Activated CD8-positive, alpha-beta memory T cell treated with anti-CD3 and anti-CD28 coated beads for 24 hours (primary cell): ENCODE results near the gene USP17L21.
"Not testable (repeated sequence)": the region's sequence is repeated elsewhere in the genome, so short reads cannot be mapped to it uniquely, and the experiment has no call there.

Experiments used
- DNase-seq: peaks from one replicate; pipeline ENCODE4 v3.0.0-alpha.2; 2020

Gene USP17L21

GRCh38 chr4:9262572-9262971, at the start of gene USP17L21:
Gene USP17L21 (plus strand): TSS chr4:9262872. CDS start chr4:9262872, 0 bp downstream.
- DNase-seq, result not testable (repeated sequence)

- DNase-seq, result not testable (repeated sequence)
Observed at GRCh38 chr4:9214701-9215100, 48.0 kb upstream of the USP17L21 start.

GRCh38 chr4:9215105-9215504, 47.6 kb upstream of the USP17L21 start, which contains the start of gene USP17L11:
Gene USP17L11 (plus strand): TSS chr4:9215405. CDS start chr4:9215405, 0 bp downstream.
- not testable (repeated sequence) for DNase-seq

- not testable (repeated sequence) for DNase-seq
Observed at GRCh38 chr4:9219852-9220251, 42.8 kb upstream of the USP17L21 start, which contains the start of gene USP17L12. Gene USP17L12 (plus strand): TSS chr4:9220152. CDS start chr4:9220152, 0 bp downstream.

- not testable (repeated sequence) for DNase-seq
Observed at GRCh38 chr4:9224596-9224995, 38.1 kb upstream of the USP17L21 start, which contains the start of gene USP17L13. Gene USP17L13 (plus strand): TSS chr4:9224896. CDS start chr4:9224896, 0 bp downstream.

- DNase-seq, result not testable (repeated sequence)
Observed at GRCh38 chr4:9230249-9230648, 32.4 kb upstream of the USP17L21 start.

- DNase-seq, result not testable (repeated sequence)
Observed at GRCh38 chr4:9234085-9234484, 28.6 kb upstream of the USP17L21 start, which contains the start of gene USP17L15. Gene USP17L15 (plus strand): TSS chr4:9234385. CDS start chr4:9234385, 0 bp downstream.

GRCh38 chr4:9238461-9238860, 24.2 kb upstream of the USP17L21 start:
- DNase-seq, result not testable (repeated sequence)

GRCh38 chr4:9243579-9243978, 19.1 kb upstream of the USP17L21 start, which contains the start of gene USP17L17:
Gene USP17L17 (plus strand): TSS chr4:9243879. CDS start chr4:9243879, 0 bp downstream.
- not testable (repeated sequence) for DNase-seq

- peak; percentile 55 for DNase-seq
Observed at GRCh38 chr4:9247953-9248680, 14.6 kb upstream of the USP17L21 start, which contains the start of gene USP17L18. Gene USP17L18 (plus strand): TSS chr4:9248630. CDS start chr4:9248630, 0 bp downstream.

- not testable (repeated sequence) for DNase-seq
Observed at GRCh38 chr4:9253078-9253477, 9.6 kb upstream of the USP17L21 start, which contains the start of gene USP17L19. Gene USP17L19 (plus strand): TSS chr4:9253378. CDS start chr4:9253378, 0 bp downstream.

- DNase-seq, result not testable (repeated sequence)
Observed at GRCh38 chr4:9257824-9258223, 4.8 kb upstream of the USP17L21 start, which contains the start of gene USP17L20. Gene USP17L20 (plus strand): TSS chr4:9258124. CDS start chr4:9258124, 0 bp downstream.

- not testable (repeated sequence) for DNase-seq
Observed at GRCh38 chr4:9267319-9267718, 4.6 kb downstream of the USP17L21 start, which contains the start of gene USP17L22. Gene USP17L22 (plus strand): TSS chr4:9267619. CDS start chr4:9267619, 0 bp downstream.

- peak; percentile 61 for DNase-seq
Observed at GRCh38 chr4:9271719-9272118, 9.0 kb downstream of the USP17L21 start.
